HCT116 (cell line): ENCODE data around the gene KRT24. TPM values are rescaled to one million over a fixed set of nuclear protein-coding genes. Genes with fewer than 3 reads are reported as not detected.

Experiments used
- ATAC-seq: fragments of 200-7000 bp; cut with Tn5 transposase; 2 replicates; pipeline ENCODE4 v1.9.1; 2020; ENCODE audit warnings: mild to moderate bottlenecking, moderate library complexity
- BruUV-seq: library from RNA; stranded (reverse); fragments of 400-500 nt; replicated peaks from 2 replicates; lab custom pipeline; 2021; lab: Mats Ljungman, UMichigan
- CTCF ChIA-PET: fragments of 300-600 bp; sonication (Branson Sonifier 250); formaldehyde crosslinking; loops from one replicate; lab custom pipeline; 2021; ENCODE audit warnings: antibody characterized with exemption; lab: Charles Lee
- POLR2A ChIA-PET: fragments of 300-600, 350-600 bp; sonication (Branson Sonifier 250); formaldehyde crosslinking; loops from one replicate; lab custom pipeline; 2021; ENCODE audit warnings: antibody characterized with exemption; lab: Charles Lee
- RAD21 ChIA-PET, 2 experiments: fragments of 300-600 bp; sonication (Branson Sonifier 250); formaldehyde crosslinking; loops; one replicate each; lab custom pipeline; 2023; ENCODE audit warnings: low total read pairs in 2 of 2; ENCODE audit not compliant: uncharacterized antibody in 2 of 2, unreplicated experiment in 2 of 2, low non-redundant PET in 1 of 2; lab: Charles Lee
- DNase-seq: peaks from one replicate; pipeline ENCODE4 v3.0.0-alpha.2; 2010; ENCODE audit warnings: low read depth, low spot score
- H2AFZ ChIP-seq: fragments of 200-600 bp; shearing (Covaris generic), sonication (generic); 2 replicates; pipeline ENCODE4 v1.6.1; 2017; ENCODE audit warnings: low read depth, mixed run types, mixed read lengths, antibody characterized with exemption, low read length; ENCODE audit not compliant: poor library complexity, severe bottlenecking
- H3K27ac ChIP-seq: 2 replicates; pipeline ENCODE4 v1.5.1; 2012; ENCODE audit warnings: low read depth, low read length
- H3K27me3 ChIP-seq: fragments of 200-600 bp; sonication (generic); 2 replicates; pipeline ENCODE4 v1.6.1; 2016; ENCODE audit warnings: mixed run types, low read length, mixed read lengths; ENCODE audit not compliant: insufficient read depth
- H3K36me3 ChIP-seq, 2 experiments: fragments of 200-500 bp in 1 of 2; fragments of 200-600 bp in 1 of 2; sonication (Bioruptor generic) in 1 of 2; sonication (generic) in 1 of 2; 2 replicates each; pipeline versions ENCODE4 v1.5.1 to v1.6.1; 2014 to 2016; ENCODE audit warnings: low read length in 2 of 2, inconsistent platforms in 1 of 2, mixed read lengths in 1 of 2, mixed run types in 1 of 2; ENCODE audit not compliant: insufficient read depth in 2 of 2, control insufficient read depth in 1 of 2
- H3K4me1 ChIP-seq, 2 experiments: fragments of 200-600 bp in 1 of 2; sonication (generic) in 1 of 2; 2 replicates each; pipeline versions ENCODE4 v1.5.1 to v1.6.1; 2012 to 2017; ENCODE audit warnings: low read length in 2 of 2, inconsistent platforms in 1 of 2, mild to moderate bottlenecking in 1 of 2, mixed read lengths in 1 of 2, mixed run types in 1 of 2, moderate library complexity in 1 of 2; ENCODE audit not compliant: insufficient read depth in 2 of 2, control insufficient read depth in 1 of 2
- H3K4me2 ChIP-seq: fragments of 200-600 bp; sonication (generic); 2 replicates; pipeline ENCODE4 v1.6.1; 2017; ENCODE audit warnings: mixed run types, low read length, mixed read lengths
- H3K4me3 ChIP-seq, 2 experiments: fragments of 200-600 bp in 1 of 2; sonication (generic) in 1 of 2; replicated peaks in 1 of 2; 2 replicates each; pipeline ENCODE4 v1.5.1; 2011 to 2016; ENCODE audit warnings: low read length in 2 of 2, control low read depth in 1 of 2, low read depth in 1 of 2, mild to moderate bottlenecking in 1 of 2, mixed read lengths in 1 of 2, mixed run types in 1 of 2
- H3K79me2 ChIP-seq: fragments of 200-600 bp; sonication (generic); 2 replicates; pipeline ENCODE4 v1.6.1; 2017; ENCODE audit warnings: mild to moderate bottlenecking, mixed run types, low read length, moderate library complexity, mixed read lengths; ENCODE audit not compliant: insufficient read depth
- H3K9ac ChIP-seq: fragments of 200-600 bp; sonication (generic); 2 replicates; pipeline ENCODE4 v1.6.1; 2016; ENCODE audit warnings: low read length, mixed read lengths
- H3K9me2 ChIP-seq: fragments of 200-600 bp; sonication (generic), shearing (Covaris generic); 2 replicates; pipeline ENCODE4 v1.6.1; 2017; ENCODE audit warnings: mixed run types, mild to moderate bottlenecking, moderate library complexity; ENCODE audit not compliant: insufficient read depth
- H3K9me3 ChIP-seq, 2 experiments: fragments of 200-500 bp in 1 of 2; fragments of 200-600 bp in 1 of 2; sonication (Bioruptor generic) in 1 of 2; sonication (generic) in 1 of 2; 2 replicates each; pipeline ENCODE4 v1.6.1; 2014 to 2017; ENCODE audit warnings: low read length in 2 of 2, mixed read lengths in 2 of 2, inconsistent platforms in 1 of 2, low read depth in 1 of 2, mild to moderate bottlenecking in 1 of 2, mixed run types in 1 of 2, moderate library complexity in 1 of 2; ENCODE audit not compliant: control insufficient read depth in 1 of 2, insufficient read depth in 1 of 2
- H4K20me1 ChIP-seq: fragments of 200-600 bp; sonication (generic), shearing (Covaris generic); 2 replicates; pipeline ENCODE4 v1.6.1; 2017; ENCODE audit warnings: mixed run types, mild to moderate bottlenecking, moderate library complexity; ENCODE audit not compliant: insufficient read depth
- CBX3 ChIP-seq: IDR thresholded peaks from 2 replicates; pipeline ENCODE4 v1.6.1; 2012; ENCODE audit warnings: low read depth
- CTCF ChIP-seq, 3 experiments: fragments of 200-600 bp in 1 of 3; sonication (generic) in 1 of 3; IDR thresholded peaks in 2 of 3; conservative IDR thresholded peaks in 1 of 3; 2 replicates each; pipeline ENCODE4 v1.5.1; 2012 to 2017; ENCODE audit warnings: low read depth in 2 of 3, low read length in 2 of 3, antibody characterized with exemption in 1 of 3, borderline replicate concordance in 1 of 3, control low read depth in 1 of 3, mild to moderate bottlenecking in 1 of 3, mixed read lengths in 1 of 3, mixed run types in 1 of 3, moderate library complexity in 1 of 3; ENCODE audit not compliant: insufficient read depth in 1 of 3
- EZH2 ChIP-seq: fragments of 200-600 bp; sonication (generic); IDR thresholded peaks from 2 replicates; pipeline ENCODE4 v1.6.1; 2017; ENCODE audit warnings: antibody characterized with exemption, mixed run types
- EZH2phosphoT487 ChIP-seq: fragments of 200-600 bp; IDR thresholded peaks from 2 replicates; pipeline ENCODE4 v1.6.1; 2018; ENCODE audit warnings: antibody characterized with exemption, borderline replicate concordance
- MAX ChIP-seq: IDR thresholded peaks from 2 replicates; pipeline ENCODE4 v1.6.1; 2012
- POLR2AphosphoS5 ChIP-seq: IDR thresholded peaks from 2 replicates; pipeline ENCODE4 v1.6.1; 2011; ENCODE audit warnings: mild to moderate bottlenecking, low read depth, low read length, moderate library complexity
- RAD21 ChIP-seq: IDR thresholded peaks from 2 replicates; pipeline ENCODE4 v1.6.1; 2012; ENCODE audit warnings: low read depth, mild to moderate bottlenecking
- REST ChIP-seq: IDR thresholded peaks from 2 replicates; pipeline ENCODE4 v1.6.1; 2012; ENCODE audit warnings: low read depth
- SIN3A ChIP-seq: IDR thresholded peaks from 2 replicates; pipeline ENCODE4 v1.6.1; 2012; ENCODE audit warnings: low read depth
- YY1 ChIP-seq: IDR thresholded peaks from 2 replicates; pipeline ENCODE4 v1.6.1; 2011; ENCODE audit warnings: low read length, low read depth, moderate library complexity, mild to moderate bottlenecking; ENCODE audit not compliant: insufficient replicate concordance; ENCODE audit errors: extremely low read depth
- ZBTB33 ChIP-seq: IDR thresholded peaks from 2 replicates; pipeline ENCODE4 v1.6.1; 2011; ENCODE audit warnings: mild to moderate bottlenecking, low read length, moderate library complexity; ENCODE audit not compliant: insufficient replicate concordance; ENCODE audit errors: extremely low read depth
- ZFX ChIP-seq: fragments of 450-650 bp; IDR thresholded peaks from 2 replicates; pipeline ENCODE4 v1.6.1; 2017
- intact Hi-C: fragments of 100-400 bp; cut with micrococcal nuclease; formaldehyde crosslinking; loops from 2 replicates; pipeline ENCODE4 v1.10.0; 2022
- total RNA-seq: library from RNA; stranded (reverse); gene quantifications from one replicate; pipeline ENCODE4 v1.2.1, GENCODE V29; 2021; ENCODE audit not compliant: unreplicated experiment

The KRT24 gene
- total RNA-seq, 1 experiment from 2014 or later, result not detected

GRCh38 chr17:40695874-40696472 lies 7.6 kb downstream of the KRT24 start:
- Histone ChIP-seq H3K27me3 (no peaks in the 10 kb centered on the region), H3K4me1 (no peaks in the 10 kb centered on the region), H3K9me2 (no peaks in the 10 kb centered on the region), H2AFZ (no peak overlapping the region), H4K20me1 (no peaks in the 10 kb centered on the region), H3K79me2 (no peaks in the 10 kb centered on the region), H3K4me2 (no peak overlapping the region), H3K36me3 (no peaks in the 10 kb centered on the region), H3K9me3 (no peaks in the 10 kb centered on the region), H3K9ac (no peak overlapping the region), H3K27ac (no peak overlapping the region), H3K4me3 (no peak overlapping the region)
- TF ChIP-seq RAD21, result no peak
- TF ChIP-seq EZH2, result no peak
- TF ChIP-seq MAX, result no peak
- no peak for TF ChIP-seq YY1
- TF ChIP-seq ZFX, result no peak
- no peak for TF ChIP-seq POLR2AphosphoS5
- TF ChIP-seq CBX3, result no peak
- no peak for TF ChIP-seq SIN3A
- TF ChIP-seq EZH2phosphoT487, result no peak
- no peak for TF ChIP-seq CTCF (IDR thresholded peaks at IDR 0.05 in 2 of 3, conservative IDR thresholded peaks at IDR 0.05 in 1 of 3; ENCODE audit: borderline replicate concordance in 1 of 3, insufficient read depth in 1 of 3, low read depth in 2 of 3, low read length in 2 of 3)
- no peak for TF ChIP-seq REST
- no peak for TF ChIP-seq ZBTB33
- BruUV-seq, result no TSS peak
- DNase-seq, result no peak
- ChIA-PET RAD21 (no interaction called here), CTCF (no interaction called here), POLR2A (no interaction called here)
- no peak for ATAC-seq
- intact Hi-C loops, result no loop called here
